A204.1 (cell line): ENCODE measurements around the gene ISM1.

Experiments
- FAIRE-seq: peaks from 2 replicates; lab custom pipeline; 2012; peaks lifted over from hg19 to GRCh38; lab: Jason Lieb, UNC

The ISM1 gene

DNA sequence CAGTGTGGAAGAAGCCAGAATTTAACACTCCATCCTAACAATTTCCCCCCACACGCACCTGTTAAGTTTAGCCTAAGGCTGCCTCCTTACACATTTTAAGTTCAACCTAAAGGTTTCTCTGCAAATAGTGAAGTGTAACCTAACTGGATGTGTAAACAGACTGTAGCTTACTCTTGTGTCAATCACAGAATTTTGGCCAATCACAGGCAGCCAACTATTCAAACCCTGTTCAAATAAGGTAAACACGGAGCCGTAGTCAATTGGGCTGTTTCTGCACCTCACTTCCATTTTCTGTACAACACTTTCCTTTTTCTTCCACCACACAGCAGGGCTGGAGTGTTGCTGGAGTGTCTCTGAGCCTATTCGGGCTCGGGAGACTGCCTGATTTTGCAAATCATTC, 92.1 kb downstream of the ISM1 start:
- no peak for FAIRE-seq

DNA sequence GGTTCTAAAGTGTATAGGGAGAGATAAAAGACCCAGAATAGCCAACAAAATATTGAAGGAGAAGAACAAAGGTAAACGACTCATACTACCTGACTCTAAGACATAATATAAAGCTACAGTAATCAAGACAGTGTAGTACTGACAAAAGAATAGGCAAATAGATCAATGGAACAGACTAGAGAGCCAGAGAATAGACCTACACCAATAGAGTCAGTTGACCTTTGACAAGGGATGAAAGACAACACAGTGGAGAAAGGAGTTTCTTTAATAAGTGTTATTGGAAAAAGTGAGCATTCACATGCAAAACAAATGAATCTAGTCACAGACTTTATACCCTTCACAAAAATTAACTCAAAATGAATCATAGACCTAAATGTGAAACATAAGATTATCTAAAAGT, 96.4 kb downstream of the ISM1 start:
- no peak for FAIRE-seq

DNA sequence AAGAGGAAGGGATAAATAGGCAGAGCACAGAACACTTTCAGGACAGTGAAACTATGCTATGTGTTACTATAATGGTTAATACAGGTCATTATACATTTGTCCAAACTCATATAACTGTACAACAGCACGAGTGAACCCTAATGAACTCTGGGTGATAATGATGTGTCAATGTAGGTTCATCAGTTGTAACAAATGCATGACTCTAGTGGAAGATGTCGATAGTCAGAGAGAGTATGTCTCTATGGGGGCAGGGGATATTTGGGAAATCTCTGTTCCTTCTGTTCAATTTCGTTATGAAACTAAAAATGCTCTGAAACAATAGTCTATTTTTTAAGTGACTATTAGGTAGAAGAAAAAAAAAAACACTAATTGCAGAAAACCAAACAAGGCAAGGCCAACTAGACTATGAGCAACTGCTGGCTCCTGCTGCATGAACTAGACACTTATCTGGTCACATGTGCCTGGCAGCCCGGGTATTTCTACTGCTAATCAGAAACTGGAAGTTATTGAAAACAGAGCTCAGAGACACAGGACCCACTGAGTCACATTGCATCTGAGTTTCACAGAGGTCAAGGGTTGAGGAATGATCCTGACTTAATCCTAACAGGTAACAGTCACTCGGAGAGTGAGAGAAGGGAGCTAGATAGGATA, 97.9 kb downstream of the ISM1 start:
- FAIRE-seq = no peak

DNA sequence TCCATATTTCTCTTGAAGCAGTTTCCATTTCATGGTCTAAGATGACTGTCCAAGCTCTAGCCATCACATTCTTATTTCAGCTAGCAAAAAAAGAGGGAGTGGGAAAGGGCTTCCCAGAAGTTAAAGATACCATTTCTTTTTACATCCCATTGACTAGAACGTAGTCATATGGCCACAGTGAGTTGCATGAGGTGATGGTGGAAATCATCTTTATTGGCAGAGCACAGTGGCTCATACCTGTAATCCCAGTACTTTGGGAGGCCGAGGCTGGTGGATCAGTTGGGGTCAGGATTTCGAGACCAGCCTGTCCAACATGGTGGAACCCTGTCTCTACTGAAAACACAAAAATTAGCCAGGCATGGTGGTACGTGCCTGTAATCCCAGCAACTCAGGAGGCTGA, 99.6 kb downstream of the ISM1 start:
- FAIRE-seq = no peak

DNA sequence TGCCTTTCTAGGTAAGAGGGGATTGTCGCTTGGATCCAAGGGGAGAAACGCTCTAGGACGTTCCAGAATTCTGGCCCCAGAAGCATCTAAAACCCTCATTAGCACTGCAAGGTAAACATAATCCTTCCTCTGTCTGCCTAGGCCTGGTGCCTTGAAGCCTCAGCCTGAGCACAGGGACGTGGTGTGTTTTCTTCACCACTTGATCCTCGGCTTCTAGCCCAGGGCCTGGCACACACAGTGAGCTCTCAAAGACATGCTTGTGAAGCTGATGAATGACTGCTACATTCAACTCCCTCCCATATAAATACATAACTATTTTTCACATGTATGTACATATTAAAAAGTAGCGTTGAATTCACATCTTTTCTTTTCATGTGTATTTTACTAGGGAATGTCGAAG, 100.3 kb downstream of the ISM1 start:
- FAIRE-seq = no peak

DNA sequence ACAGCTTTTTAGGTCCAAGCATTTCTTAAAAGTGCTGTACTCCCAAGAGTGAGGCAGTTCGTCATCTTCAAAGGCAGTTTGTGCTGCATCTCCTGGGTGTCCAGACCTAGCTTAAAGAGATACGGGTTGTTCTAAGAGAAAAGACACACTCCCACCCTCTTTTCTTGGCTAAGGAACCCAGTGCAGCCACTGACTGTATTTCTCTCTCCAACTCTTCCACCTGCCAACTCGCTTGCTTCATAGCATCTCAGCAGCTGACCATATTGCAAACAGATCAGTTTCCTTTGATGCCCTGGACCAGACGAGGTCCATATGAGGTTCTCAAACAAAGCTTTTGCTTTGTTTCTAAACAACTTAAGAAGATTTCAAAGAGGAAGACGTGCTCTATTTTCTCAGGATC, 101.1 kb downstream of the ISM1 start:
- FAIRE-seq = no peak

DNA sequence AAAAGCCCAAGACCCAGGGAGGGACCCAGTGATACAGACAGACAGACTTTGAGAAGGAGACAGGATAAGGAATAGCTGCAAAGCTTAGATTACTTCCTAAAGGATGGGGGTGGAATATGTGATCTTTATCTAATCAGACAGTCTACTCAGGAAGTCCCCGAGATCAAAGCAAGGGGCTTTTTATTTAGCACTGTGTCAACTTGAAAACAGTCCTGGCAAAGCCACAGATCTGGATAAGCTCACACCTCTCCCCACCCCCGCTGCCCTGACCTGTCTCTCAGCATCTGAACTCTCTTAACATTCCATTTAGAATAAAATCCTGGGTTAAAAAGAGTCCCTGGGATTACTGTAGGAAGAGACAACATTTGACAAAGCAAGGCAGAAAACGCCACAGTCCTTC, 101.5 kb downstream of the ISM1 start:
- no peak for FAIRE-seq

DNA sequence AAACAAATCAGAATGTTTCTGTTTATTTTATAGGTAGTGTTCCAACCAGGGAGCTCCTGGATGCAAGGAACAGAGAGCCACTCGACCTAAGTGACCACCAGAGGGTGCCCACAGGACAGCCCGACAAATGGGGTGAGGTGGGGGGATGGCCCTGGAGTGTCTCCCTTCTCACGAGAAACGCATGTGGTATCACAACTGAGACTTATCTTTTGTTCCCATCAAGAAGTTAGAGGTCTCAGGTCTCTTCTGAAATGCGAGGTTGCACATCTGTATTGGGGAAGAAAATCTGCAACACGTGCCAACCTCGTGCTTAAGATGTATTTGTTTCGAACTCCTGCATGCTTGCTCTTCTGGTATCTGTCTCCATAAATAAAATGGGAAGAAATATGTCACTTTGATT, 104.0 kb downstream of the ISM1 start:
- no peak for FAIRE-seq

DNA sequence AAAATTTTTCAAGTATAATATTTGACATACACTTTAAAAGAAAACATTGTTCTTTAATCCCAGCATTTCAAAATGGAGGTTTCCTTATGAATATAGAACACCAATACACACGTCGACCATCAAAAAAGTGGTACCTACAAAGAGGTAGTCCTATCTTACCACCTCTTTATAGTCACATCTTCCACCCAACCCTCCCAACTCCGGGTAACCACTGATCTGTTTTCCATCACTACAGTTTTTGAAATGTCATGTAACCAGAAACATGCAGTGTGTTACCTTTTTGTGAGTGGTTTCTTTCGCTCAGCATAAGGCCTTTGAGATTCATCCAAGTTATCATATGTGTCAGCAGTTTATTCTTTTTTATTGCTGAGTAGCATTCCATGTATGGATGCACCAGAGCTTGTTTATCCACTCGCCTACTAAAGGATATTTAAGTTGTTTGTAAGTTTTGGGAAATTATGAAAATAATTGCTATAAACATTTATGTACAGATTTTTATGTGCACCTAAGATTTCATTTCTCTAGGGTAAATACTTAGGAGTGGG, 104.8 kb downstream of the ISM1 start:
- FAIRE-seq = no peak

DNA sequence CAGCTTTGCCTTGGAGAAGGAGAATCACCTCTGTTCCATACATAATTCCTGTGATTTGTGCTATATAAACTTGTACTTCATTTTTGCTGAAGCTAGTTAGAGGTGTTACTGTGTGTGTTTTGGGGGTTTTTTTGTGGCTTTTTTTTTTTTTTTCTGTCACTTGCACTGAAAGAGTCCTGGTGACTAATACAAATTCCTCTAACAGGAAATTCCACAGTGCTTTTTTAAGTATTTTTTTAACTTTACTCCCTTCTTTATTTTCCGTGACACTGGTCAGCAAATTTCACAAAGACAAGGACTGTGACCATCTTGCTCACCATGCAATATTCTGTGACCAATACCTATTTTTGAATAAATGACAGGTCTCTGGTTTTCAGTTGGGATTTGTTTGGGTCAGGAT, 110.5 kb downstream of the ISM1 start:
- no peak for FAIRE-seq

DNA sequence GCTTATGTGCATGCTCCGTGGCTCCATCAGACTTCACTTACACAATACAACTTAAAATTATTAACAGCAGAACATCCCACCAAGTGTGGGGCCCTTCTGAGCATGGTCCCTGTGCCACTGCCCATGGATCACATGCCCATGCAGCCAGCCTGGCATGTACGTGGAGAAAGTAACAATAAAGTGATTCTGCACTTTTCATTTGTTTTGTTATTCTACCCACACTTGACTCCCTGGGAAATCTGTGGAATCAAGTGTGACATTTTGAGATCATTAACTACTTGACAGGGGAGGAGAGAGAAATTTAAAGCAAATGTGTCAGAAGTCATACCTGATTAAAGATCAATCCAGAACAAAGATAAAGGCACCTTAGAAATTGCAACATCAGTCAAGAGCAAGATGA, 112.0 kb downstream of the ISM1 start:
- no peak for FAIRE-seq

DNA sequence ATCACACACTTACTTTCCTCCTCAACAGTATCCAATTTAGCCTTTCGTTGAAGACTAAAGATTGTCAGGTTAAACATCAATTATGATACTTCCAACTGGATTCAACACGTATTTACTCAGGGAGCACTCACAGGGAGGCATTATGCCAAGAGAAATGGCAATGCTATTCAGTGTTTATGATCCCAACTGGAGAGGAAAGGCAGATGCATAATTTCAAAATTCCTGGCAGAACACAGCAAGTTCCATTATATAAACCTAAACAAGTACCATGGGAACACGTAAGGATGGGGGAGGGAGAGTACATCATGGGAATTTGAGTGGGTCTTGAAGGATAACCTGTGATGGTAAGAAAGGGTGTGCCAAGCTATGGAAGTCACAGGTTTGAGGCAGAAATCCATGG, 112.7 kb downstream of the ISM1 start:
- no peak for FAIRE-seq

DNA sequence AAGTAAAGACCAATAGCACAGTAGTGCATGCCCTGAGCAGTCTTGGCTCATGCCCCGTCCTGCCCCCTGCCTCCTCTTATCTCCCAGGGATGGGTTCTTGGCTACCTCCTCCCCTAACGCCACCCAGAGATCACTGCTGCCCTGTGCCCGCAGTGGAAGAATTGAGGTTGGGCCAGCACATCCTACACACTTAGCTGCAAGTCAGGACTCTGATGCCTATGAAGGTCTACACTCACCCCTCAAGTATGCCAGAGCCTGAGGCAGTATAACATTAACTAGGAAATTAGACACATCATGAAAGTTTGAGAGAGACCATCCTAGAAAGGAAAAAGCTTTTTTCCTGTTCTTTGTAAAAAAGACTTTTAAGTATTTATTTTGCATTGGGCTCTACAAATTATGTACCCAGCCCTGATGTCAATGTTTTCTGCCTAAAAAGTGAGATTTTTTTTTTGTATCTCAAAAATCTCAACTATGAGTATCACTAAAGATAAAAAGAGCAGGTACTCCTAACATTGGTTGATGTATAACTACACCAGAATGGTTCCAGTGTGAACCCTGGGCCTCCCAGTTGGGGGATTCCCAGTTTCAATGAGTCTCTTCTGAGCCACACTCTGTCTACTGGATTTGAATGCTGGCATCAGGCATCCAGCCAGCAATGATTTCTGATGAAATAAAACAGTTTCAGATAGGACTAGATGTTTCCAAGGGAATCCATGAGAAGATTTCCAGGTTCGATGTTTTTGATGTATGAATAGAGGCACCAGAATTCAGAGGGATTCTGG, 115.4 kb downstream of the ISM1 start:
- no peak for FAIRE-seq

DNA sequence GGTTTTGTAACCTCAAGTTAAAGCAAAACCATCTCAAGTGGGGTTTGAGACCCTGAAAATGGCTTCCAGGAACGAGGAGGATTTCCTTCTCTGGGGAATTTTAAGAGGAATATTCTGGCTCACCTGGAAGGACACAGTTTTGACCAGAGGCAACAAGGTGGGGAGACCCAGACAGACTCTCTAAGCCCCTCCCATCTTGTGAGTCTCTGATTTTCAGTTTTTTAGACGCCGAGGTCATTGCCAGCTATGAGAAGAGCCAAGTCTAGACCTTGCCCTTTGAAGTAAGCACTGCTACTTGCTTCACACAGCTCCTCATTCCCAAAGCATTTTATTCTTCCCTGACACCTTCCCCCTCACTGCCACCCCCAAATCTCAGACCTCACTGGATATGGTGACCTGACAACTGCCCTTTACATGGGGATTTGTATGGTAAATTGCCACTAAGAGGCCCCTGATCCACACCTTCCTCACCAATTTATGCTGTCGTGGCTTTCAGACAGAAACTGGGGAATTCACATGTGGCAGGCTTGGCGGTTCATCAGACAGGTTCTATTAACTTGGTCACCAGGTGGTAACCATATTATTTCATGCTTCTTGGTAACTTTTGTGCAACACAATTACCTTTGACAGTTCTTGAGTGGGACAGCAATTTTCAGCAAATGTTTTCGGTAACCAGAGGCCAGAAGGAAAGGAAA, 116.2 kb downstream of the ISM1 start:
- no peak for FAIRE-seq

DNA sequence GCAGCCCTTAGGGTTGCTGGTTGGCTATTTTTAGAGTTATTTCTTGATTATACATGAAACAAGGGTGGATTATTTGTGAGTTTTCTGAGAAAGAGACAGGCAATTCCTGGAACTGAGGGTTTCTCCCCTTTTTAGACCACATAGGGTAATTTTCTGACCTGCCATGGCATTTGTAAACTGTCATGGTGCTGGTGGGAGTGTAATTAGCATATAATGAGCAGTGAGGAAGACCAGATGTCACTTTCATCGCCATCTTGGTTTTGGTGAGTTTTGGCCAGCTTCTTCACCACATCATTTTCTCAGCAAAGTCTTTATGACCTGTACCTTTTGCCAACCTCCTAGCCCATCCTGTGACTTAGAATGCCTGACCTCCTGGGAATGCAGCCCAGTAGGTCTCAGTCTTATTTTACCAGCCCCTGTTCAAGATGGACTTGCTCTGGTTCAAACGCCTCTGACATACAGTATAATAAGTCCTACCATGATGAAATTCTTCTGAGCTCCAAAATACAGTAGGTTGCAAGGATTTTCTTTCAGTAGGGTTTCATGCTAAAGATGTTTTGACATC, 117.1 kb downstream of the ISM1 start:
- FAIRE-seq = no peak

DNA sequence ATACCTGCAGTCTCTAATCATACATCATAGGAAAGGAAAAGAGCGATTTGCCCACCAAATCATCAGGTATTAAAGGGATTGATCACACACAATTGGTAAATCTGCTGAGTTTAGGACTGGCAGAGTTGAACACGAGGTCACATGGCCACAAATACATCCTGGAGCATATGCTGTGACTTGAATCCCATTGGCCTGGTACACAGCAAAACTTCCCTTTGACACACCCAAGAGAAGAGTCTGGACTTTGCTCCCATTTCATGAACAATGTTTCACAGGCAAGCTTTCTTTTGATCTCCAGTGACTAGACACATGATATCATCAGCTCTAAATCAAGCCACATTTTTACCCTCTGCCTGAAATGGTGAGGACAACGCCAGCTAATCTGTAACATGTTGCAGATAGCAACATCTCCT, 117.9 kb downstream of the ISM1 start:
- no peak for FAIRE-seq

DNA sequence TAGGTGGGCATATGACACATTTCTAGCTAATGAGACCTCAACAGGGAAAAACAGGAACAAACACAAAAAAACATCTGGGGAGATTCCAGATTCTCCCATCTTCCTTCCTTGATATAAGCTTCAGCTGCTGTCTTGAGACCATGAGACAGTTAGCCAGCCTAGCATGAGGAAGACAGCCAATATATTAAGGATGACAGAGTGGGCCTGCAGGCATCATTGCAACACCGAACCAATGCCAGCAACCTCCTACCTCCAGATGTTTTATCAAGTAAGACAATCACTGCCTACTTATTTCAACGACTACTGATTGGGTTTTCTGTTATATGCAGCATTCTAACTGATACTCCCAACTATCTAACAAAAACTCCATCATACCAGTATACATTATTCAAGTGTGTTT, 119.0 kb downstream of the ISM1 start:
- FAIRE-seq = no peak

DNA sequence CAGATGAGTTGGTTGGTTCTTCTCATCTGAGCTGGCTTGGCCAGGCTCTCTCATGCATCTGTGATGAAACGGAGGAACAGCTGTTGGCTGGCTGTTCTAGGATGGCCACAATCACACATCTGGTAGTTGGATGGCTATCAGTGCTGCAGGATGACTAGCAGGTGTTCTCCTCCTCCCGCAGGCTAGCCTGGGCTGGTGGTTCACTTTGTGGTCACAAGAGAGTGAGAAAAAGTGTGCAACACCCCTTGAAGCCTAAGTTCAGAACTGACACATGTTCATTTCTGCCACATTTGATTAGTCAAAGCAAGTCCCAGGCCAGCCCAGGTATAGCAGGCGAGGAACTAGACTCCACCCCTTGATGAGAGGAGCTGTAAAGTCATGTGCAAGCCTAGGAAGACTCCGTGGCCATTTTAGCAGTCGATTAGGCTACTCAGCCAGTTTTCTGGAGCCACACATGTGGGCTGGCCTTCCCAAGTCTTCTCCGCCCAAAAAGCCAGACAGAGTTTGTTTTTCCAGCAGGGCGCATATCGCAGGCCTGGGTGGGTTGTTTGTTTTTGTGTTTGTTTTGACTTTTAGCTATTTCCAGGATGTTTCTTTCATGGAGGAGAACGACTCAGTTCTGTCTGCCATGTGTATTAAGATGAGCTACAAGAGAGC, 120.8 kb downstream of the ISM1 start:
- no peak for FAIRE-seq

DNA sequence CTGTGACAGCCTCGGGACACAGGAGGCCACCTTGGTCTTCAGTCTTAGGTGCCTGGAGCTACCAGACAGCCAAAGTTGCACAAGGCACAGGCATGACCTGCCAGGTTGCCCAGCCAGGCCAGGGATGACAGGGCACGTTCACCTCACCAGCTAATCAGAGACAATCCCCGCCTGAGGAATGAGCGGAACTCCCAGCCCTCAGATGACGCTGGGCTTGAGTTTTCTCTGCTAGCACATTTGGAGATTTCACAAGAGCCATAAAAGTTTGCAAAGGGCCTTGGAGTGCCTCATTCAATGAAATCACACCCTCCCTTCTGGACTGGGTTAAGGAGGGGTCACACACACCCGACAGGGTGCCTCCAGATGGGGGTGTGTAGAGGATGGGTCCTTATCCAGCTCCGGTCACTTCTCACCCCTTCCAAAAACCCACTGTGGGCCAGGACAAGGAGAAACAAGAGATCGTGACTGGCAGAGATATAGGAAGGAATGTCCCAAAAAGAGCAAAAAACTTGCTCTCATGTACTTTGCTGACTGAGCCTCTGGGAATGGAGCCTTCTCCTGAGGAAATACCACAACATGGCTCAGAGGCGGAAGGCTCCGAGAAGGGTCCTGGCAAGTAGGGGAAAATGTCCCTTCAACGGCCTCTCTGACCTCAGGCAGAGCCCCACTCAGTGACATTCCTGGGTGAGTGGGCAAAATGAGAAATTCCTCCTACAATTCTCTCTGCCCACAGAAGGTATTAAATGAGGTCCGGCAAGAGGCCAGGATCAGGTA, 121.6 kb downstream of the ISM1 start:
- FAIRE-seq = no peak

DNA sequence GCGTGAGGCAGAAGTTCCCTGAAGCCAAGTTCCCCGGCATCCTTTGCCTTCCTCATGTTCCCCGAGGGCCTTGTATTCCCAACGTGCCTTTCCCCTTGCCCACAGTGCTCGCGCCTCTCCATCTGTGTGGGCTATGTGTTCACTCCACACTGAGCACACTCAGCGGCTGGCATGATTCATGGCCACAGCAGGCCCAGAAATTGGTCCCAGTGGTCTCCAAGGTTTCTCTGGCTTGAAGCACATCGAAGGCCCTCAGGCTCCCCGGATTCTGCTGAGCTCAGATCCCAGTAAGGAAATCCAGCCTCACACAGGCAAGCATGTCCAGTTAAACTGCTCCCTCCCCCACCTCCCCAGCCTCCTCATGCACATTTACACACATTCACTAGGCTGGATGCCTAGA, 123.6 kb downstream of the ISM1 start:
- FAIRE-seq = no peak
